GM12891 (cell line): ENCODE results near the gene TEAD1.

Source experiments
- DNase-seq: peaks from one replicate; pipeline ENCODE4 v3.0.0; 2011; ENCODE audit warnings: low spot score; ENCODE audit not compliant: insufficient read length
- FAIRE-seq: peaks from 2 replicates; lab custom pipeline; 2011; peaks lifted over from hg19 to GRCh38; lab: Jason Lieb, UNC
- PAX5 ChIP-seq: IDR thresholded peaks from 2 replicates; pipeline ENCODE4 v1.6.1; 2011; ENCODE audit warnings: low read length, moderate library complexity, mild to moderate bottlenecking; ENCODE audit not compliant: insufficient read depth, severe bottlenecking
- POLR2A ChIP-seq: IDR thresholded peaks from 2 replicates; pipeline ENCODE4 v1.6.1; 2011; ENCODE audit warnings: low read depth, low read length, control low read depth
- POLR2AphosphoS5 ChIP-seq: IDR thresholded peaks from 2 replicates; pipeline ENCODE4 v1.6.1; 2011; ENCODE audit warnings: low read depth, low read length, control low read depth
- POU2F2 ChIP-seq: IDR thresholded peaks from 2 replicates; pipeline ENCODE4 v1.6.1; 2011; ENCODE audit warnings: low read depth, mild to moderate bottlenecking, control low read depth, low read length, moderate library complexity
- SPI1 ChIP-seq: IDR thresholded peaks from 2 replicates; pipeline ENCODE4 v1.6.1; 2011; ENCODE audit warnings: low read depth, low read length, control low read depth
- TAF1 ChIP-seq: IDR thresholded peaks from 2 replicates; pipeline ENCODE4 v1.6.1; 2011; ENCODE audit warnings: low read depth, low read length, control low read depth

The TEAD1 gene

DNA sequence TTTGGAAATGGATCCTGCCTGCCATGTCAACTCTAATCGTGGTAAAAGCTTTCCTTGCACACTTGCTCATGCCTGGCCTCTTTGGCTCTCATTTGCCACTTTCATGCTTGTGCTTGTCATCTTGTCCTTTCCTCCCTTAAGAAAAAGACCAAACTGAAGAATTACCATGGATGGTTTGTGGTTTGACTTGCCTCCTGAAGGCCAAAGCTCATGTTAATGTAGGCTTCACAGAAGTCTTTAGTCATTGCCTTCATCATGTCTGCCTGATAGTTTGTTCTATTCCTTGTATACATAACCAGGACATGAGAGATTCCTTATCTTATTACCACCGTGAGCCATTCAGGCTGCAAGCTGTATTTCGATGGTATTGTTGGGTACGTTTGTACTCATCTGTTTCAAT is 17.3 kb downstream of the TEAD1 start:
- no peak for DNase-seq
- FAIRE-seq, result no peak
- TF ChIP-seq POU2F2 (no peak), TAF1 (no peak), POLR2AphosphoS5 (no peak), SPI1 (no peak), PAX5 (no peak), POLR2A (no peak)

GRCh38 chr11:12692229-12693075 is 18.2 kb downstream of the TEAD1 start:
- TF ChIP-seq POLR2A (no peak), PAX5 (no peak), POLR2AphosphoS5 (no peak), SPI1 (no peak), TAF1 (no peak), POU2F2 (no peak)
- DNase-seq, result no peak
- no peak for FAIRE-seq

DNA sequence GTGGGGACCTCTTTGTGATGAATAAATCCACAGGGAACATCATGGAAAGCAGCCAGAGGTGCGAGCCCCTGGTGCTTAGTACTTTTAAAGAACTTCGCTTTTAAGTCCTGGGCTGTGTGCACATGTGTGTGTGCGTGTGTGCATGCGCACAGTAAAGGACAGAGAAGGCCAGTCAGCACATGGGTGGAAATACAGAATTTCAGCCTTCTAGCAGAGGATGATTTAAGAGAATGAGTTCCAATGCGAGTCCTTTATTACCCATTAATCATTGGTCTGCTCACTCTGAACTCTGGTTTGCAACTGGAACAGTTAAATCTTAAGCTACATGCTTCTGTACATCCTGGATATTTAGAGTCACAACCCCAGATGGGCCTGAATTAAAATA is 18.9 kb downstream of the TEAD1 start:
- TF ChIP-seq TAF1, result no peak
- no peak for TF ChIP-seq SPI1
- no peak for TF ChIP-seq PAX5
- no peak for TF ChIP-seq POLR2AphosphoS5
- TF ChIP-seq POLR2A, result no peak
- TF ChIP-seq POU2F2, result no peak
- DNase-seq, result no peak
- no peak for FAIRE-seq

GRCh38 chr11:12693479-12694182 is 19.4 kb downstream of the TEAD1 start:
- TF ChIP-seq POLR2A, result no peak
- TF ChIP-seq POU2F2, result no peak
- no peak for TF ChIP-seq TAF1
- no peak for TF ChIP-seq SPI1
- no peak for TF ChIP-seq POLR2AphosphoS5
- no peak for TF ChIP-seq PAX5
- FAIRE-seq, result no peak
- no peak for DNase-seq

GRCh38 chr11:12694183-12694531 is 19.9 kb downstream of the TEAD1 start:
- TF ChIP-seq TAF1 (no peak), PAX5 (no peak), POLR2A (no peak), POU2F2 (no peak), POLR2AphosphoS5 (no peak), SPI1 (no peak)
- DNase-seq, result no peak

DNA sequence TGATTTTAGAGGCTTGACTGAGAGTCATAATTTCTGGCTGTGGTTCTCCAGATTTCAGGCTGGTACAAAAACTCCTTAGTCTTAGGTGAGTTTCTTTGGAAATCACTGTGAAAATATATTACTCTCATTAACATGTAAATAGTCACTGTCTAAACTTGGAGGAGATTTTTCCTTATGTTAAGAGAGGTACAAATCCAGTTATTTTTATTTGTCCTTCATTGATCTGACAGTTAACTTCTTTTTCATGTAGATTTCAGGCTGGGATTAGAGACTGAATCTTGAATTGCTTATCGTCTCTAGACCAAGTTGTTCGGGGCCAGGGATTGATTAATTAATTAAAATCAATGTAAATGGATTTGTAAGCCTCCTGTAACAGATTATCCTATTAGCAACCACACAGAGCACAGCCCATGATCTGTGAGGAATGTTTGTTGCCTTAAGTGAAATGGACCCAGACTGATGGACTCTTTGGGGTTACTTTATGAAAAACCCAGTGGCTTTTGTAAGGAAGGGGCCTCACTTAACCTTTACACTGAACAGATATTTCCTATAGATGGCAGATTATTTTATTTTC is 21.1 kb downstream of the TEAD1 start:
- DNase-seq, result no peak
- no peak for FAIRE-seq
- no peak for TF ChIP-seq TAF1
- TF ChIP-seq POU2F2, result no peak
- TF ChIP-seq POLR2A, result no peak
- TF ChIP-seq PAX5, result no peak
- TF ChIP-seq POLR2AphosphoS5, result no peak

More at GRCh38 chr11:12694183-12694531, 19.9 kb downstream of the TEAD1 start:
- FAIRE-seq, result no peak

DNA sequence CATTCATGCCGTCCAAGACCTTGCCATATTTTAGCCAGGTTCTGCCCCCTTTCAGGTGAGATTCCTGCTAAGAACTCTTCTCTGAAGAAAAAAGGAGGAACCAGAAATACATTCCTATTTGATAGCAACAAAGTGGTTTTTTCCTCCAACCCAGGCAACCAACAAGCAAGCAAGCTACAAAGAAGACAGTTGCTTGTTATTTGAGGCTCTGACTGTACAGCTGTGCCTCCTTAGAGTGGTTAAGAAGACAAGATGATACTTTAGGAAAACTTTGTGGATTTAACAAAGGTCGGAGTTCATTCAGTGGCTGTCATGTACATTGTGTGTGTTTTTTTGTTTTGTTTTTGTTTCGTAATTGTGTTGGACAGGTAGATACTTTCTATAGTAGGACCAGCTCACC is 21.7 kb downstream of the TEAD1 start:
- TF ChIP-seq POLR2AphosphoS5 (no peak), PAX5 (no peak), SPI1 (no peak), TAF1 (no peak), POU2F2 (no peak), POLR2A (no peak)
- no peak for FAIRE-seq
- DNase-seq, result no peak

DNA sequence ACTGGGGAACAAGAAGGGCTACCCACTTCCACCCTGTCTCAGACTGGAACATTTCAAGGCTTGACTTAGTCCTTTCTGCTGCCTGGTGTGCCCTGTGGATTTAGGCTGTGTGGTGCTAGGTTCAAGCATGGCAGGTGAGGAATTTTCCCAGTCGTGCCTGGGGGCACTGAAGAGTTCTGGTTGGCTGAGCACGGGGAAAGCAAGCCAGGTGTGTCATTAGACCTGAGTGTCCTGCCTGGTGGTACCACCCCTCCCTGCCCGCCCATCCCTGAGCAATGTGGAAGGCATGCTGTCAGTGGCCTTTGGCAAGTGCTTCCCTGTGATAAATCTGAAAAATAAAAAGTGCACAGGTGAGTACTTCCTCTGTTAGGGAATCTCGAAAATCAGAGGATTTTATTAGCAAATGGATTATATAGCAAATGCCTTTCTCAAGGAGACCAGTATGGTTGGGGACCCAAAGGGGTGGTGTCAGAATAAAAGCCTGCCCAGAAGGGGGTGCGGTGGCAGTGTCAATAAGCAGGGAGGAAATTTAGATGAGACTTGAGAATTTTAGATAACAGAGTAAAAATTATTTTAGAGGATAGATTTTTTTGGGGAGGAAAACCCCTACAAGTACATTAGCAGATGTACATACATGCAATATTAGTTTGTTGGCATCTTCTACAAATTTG is 22.8 kb downstream of the TEAD1 start:
- TF ChIP-seq PAX5, result no peak
- no peak for TF ChIP-seq SPI1
- no peak for TF ChIP-seq POLR2AphosphoS5
- no peak for TF ChIP-seq TAF1
- no peak for TF ChIP-seq POU2F2
- no peak for TF ChIP-seq POLR2A
- FAIRE-seq (no peak), DNase-seq (no peak)
